ENCODE measurements around the gene GRIFIN. TPM values are rescaled to one million over a fixed set of nuclear protein-coding genes. Genes with fewer than 3 reads are reported as not detected.

GRIFIN gene
- total RNA-seq, 4 donors from 2014 or later: not detected

GRCh38 chr7:2505401-2505800, 29.2 kb upstream of the GRIFIN start:
- intact Hi-C loops (cut with DNase I): no loop called here
- no peak for DNase-seq
- no peaks in the 10 kb centered on the region for H3K36me3 ChIP-seq
- H3K4me3 ChIP-seq: no peak overlapping the region
- WGBS, 2 donors: 57% methylated on average over 9 of the region's 14 CpGs; no CpG with 5 or more reads in 1 of the 2 donors
- H3K27ac ChIP-seq: no peak overlapping the region
- peaks cover 21 to 65% (median 28%) of the 10 kb centered on the region in 3 donors for H3K4me1 ChIP-seq
- H3K9me3 ChIP-seq: no peaks in the 10 kb centered on the region
- H3K27me3 ChIP-seq: peaks cover 0 to 91% (median 0%) of the 10 kb centered on the region in 4 donors
- TF ChIP-seq, protein P1, sequence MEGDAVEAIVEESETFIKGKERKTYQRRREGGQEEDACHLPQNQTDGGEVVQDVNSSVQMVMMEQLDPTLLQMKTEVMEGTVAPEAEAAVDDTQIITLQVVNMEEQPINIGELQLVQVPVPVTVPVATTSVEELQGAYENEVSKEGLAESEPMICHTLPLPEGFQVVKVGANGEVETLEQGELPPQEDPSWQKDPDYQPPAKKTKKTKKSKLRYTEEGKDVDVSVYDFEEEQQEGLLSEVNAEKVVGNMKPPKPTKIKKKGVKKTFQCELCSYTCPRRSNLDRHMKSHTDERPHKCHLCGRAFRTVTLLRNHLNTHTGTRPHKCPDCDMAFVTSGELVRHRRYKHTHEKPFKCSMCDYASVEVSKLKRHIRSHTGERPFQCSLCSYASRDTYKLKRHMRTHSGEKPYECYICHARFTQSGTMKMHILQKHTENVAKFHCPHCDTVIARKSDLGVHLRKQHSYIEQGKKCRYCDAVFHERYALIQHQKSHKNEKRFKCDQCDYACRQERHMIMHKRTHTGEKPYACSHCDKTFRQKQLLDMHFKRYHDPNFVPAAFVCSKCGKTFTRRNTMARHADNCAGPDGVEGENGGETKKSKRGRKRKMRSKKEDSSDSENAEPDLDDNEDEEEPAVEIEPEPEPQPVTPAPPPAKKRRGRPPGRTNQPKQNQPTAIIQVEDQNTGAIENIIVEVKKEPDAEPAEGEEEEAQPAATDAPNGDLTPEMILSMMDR (IDR thresholded peaks at IDR 0.05): no peak
- no peak for TF ChIP-seq POLR2A (IDR thresholded peaks at IDR 0.05)

DNA sequence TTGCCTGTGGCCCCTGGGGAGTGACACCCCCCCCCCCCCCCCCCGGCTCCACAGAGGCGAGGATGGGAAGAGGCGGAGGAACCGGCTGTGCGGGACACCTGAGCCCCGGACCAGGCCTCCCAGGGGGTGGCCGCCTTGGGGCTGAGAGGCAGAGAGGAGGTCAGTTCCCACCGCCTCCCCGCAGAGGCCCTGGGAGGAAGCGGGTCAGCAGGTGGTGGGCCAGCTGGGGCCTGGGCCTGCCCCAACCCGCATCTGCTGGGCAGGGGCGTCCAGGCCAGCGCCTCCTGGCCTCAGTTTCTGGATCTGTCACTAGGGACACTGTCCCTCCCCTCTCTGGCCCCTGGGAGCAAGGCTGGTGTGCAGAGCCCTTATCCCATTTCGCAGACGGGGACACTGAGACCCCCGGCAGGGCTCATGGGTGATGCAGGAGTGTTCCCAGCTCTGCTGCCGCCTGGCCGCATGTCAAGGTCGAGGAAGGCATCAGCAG, 28.7 kb upstream of the GRIFIN start:
- no peak for DNase-seq
- TF ChIP-seq POLR2A (IDR thresholded peaks at IDR 0.05): no peak
- TF ChIP-seq, protein P1 (IDR thresholded peaks at IDR 0.05): no peak
- intact Hi-C loops (cut with DNase I): no loop called here
- WGBS, 2 donors: 100% methylated on average over 2 of the region's 19 CpGs
- peaks cover 20 to 60% (median 24%) of the 10 kb centered on the region in 3 donors for H3K4me1 ChIP-seq
- no peaks in the 10 kb centered on the region for H3K36me3 ChIP-seq
- H3K4me3 ChIP-seq: no peak overlapping the region
- H3K27ac ChIP-seq: no peak overlapping the region
- no peaks in the 10 kb centered on the region for H3K9me3 ChIP-seq
- peaks cover 0 to 91% (median 0%) of the 10 kb centered on the region in 4 donors for H3K27me3 ChIP-seq

GRCh38 chr7:2504128-2504888, 28.1 kb upstream of the GRIFIN start:
- Histone ChIP-seq H3K9me3 (no peaks in the 10 kb centered on the region), H3K36me3 (no peaks in the 10 kb centered on the region), H3K4me3 (no peak overlapping the region), H3K4me1 (peaks cover 15 to 54% (median 17%) of the 10 kb centered on the region in 3 donors), H3K27me3 (peaks cover 0 to 87% (median 0%) of the 10 kb centered on the region in 4 donors), H3K27ac (no peak overlapping the region)
- 62 to 75% methylated on average over 6 to 7 of the region's 21 CpGs for WGBS, 2 donors
- no peak for DNase-seq
- TF ChIP-seq, protein P1 (IDR thresholded peaks at IDR 0.05): no peak
- no peak for TF ChIP-seq POLR2A (IDR thresholded peaks at IDR 0.05)
- intact Hi-C loops (cut with DNase I): no loop called here

DNA sequence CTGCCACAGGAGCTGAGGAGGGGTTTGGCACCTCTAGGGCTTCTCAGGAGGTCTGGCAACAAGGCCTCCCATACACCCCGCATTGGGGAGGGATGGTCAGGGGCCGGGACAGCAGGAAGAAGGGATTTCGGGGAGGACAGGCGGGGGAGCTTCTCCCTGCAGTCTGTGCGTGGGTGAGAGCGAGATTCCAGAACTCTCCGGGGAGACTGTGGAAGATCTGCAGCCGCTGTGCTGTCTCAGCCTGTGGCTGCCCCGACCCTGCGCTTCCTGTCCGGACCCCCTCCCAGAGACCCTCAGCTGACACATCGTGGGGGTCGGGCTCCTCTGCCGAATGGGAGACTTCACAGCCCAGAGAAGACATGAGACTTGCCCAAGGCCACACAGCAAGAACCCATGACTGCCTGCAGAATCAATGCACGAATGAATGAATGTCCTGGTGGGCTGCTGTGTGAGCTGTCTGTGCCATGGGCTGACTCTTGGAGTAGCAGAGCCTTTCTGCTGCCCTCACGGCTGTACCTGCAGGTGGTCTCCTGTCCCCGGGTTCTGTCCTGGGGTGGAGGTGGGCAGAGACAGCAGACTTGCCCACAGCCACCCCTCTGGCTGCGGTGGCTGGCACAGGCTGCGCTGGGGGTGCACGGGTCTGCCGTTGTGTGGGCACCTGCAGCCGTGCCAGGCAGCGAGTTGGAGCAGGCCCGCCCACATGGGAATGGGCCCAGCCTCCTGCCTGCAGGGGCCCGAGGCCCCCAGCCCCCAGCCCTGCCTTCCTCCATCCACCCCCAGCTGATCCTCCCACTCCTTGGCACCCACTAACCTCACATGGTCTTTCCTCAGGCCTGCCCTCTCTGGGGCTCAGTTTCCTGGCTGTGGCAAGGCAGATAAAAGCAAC, 27.1 kb upstream of the GRIFIN start:
- 80% methylated on average over 12 of the region's 25 CpGs; no CpG with 5 or more reads in 1 of the 2 donors for WGBS, 2 donors
- Histone ChIP-seq H3K36me3 (no peaks in the 10 kb centered on the region), H3K4me3 (no peak overlapping the region), H3K4me1 (peaks cover 5 to 44% (median 7%) of the 10 kb centered on the region in 3 donors), H3K9me3 (no peaks in the 10 kb centered on the region), H3K27ac (no peak overlapping the region), H3K27me3 (peaks cover 0 to 86% (median 0%) of the 10 kb centered on the region in 4 donors)
- no peak for DNase-seq
- no peak for TF ChIP-seq POLR2A (IDR thresholded peaks at IDR 0.05)
- TF ChIP-seq, protein P1 (IDR thresholded peaks at IDR 0.05): no peak
- intact Hi-C loops (cut with DNase I): no loop called here

DNA sequence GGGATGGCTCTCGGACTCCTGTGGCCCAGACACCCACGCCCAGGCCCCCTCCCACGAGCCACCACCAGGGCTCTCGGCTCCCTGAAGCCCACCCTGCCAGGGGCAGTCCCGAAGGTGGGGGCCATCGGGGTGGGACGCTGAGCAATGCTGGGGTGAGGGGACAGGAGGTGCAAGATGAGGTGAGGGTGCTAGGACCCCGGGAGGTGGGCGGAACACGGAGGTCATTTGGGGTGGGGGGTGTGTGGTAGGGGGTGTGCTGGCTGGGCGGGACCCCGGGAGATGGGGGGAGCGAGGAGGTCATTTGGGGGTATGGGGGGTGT, 26.4 kb upstream of the GRIFIN start:
- WGBS, 2 donors: 59 to 81% methylated on average over 3 to 6 of the region's 13 CpGs
- Histone ChIP-seq H3K27me3 (peaks cover 0 to 86% (median 0%) of the 10 kb centered on the region in 4 donors), H3K9me3 (no peaks in the 10 kb centered on the region), H3K27ac (no peak overlapping the region), H3K4me3 (no peak overlapping the region), H3K36me3 (no peaks in the 10 kb centered on the region), H3K4me1 (peaks cover 0 to 42% (median 1%) of the 10 kb centered on the region in 3 donors)
- TF ChIP-seq, protein P1 (IDR thresholded peaks at IDR 0.05): no peak
- TF ChIP-seq POLR2A (IDR thresholded peaks at IDR 0.05): no peak
- intact Hi-C loops (cut with DNase I): no loop called here
- no peak for DNase-seq
